ENCODE results near the gene SULT1C2. TPM values are rescaled to one million over a fixed set of nuclear protein-coding genes. Genes with fewer than 3 reads are reported as not detected.

SULT1C2 gene
- total and polyA plus RNA-seq, 2 of the 13 experiments (the other 11 are each of a cell fraction or from before 2014, with no cell fraction given): 4.0 to 6.2 TPM

- Histone ChIP-seq H3K4me1 (ENCODE audit: insufficient read depth, low read length) (peaks cover 30% of the 10 kb centered on the region), H3K4me3 (replicated peaks in 1 of 3; ENCODE audit: insufficient read depth in 1 of 3, low read depth in 2 of 3, low read length in 3 of 3) (no peak overlapping the region), H3K9me3 (ENCODE audit: low read length) (peaks cover 4% of the 10 kb centered on the region; the same call in 1 of the 2 replicates), H4K20me1 (ENCODE audit: insufficient read depth, low read length) (no peaks in the 10 kb centered on the region), H3K79me2 (ENCODE audit: insufficient read depth, low read length) (no peaks in the 10 kb centered on the region), H3K9ac (ENCODE audit: insufficient read depth, low read depth, low read length) (no peak overlapping the region), H3K27ac (ENCODE audit: extremely low read length, insufficient read depth, low read length) (no peak overlapping the region), H3K36me3 (replicated peaks in 1 of 2; ENCODE audit: control insufficient read depth in 1 of 2, insufficient read depth in 2 of 2, low read length in 2 of 2) (no peaks in the 10 kb centered on the region), H3K27me3 (ENCODE audit: control insufficient read depth in 1 of 2, insufficient read depth in 2 of 2, low read length in 2 of 2) (no peaks in the 10 kb centered on the region), H3K4me2 (ENCODE audit: low read depth, low read length) (peak overlapping the region; percentile 48; the same call in 1 of the 2 replicates), H2AFZ (ENCODE audit: low read length) (no peak overlapping the region)
- POLR2A ChIA-PET: interaction anchor here (1.5 kb wide), 1 partner anchor 132 kb away, joined by 3 read pairs; the partner anchor contains the start of gene GCC2
- TF ChIP-seq ZNF550 (CRISPR knock-in tag; IDR thresholded peaks at IDR 0.05; ENCODE audit: borderline replicate concordance) (no peak), SOX5 (CRISPR knock-in tag; IDR thresholded peaks at IDR 0.05; ENCODE audit: borderline replicate concordance) (no peak), ZNF296 (CRISPR knock-in tag; conservative IDR thresholded peaks at IDR 0.05) (no peak), ZNF816 (CRISPR knock-in tag; IDR thresholded peaks at IDR 0.05; ENCODE audit: borderline replicate concordance) (no peak), AHR (CRISPR knock-in tag; IDR thresholded peaks at IDR 0.05) (no peak), SCMH1 (CRISPR knock-in tag; IDR thresholded peaks at IDR 0.05; ENCODE audit: borderline replicate concordance) (no peak), ARNT (IDR thresholded peaks at IDR 0.05) (no peak), ZNF777 (CRISPR knock-in tag; IDR thresholded peaks at IDR 0.05) (no peak)
- TF ChIP-seq, protein P1, sequence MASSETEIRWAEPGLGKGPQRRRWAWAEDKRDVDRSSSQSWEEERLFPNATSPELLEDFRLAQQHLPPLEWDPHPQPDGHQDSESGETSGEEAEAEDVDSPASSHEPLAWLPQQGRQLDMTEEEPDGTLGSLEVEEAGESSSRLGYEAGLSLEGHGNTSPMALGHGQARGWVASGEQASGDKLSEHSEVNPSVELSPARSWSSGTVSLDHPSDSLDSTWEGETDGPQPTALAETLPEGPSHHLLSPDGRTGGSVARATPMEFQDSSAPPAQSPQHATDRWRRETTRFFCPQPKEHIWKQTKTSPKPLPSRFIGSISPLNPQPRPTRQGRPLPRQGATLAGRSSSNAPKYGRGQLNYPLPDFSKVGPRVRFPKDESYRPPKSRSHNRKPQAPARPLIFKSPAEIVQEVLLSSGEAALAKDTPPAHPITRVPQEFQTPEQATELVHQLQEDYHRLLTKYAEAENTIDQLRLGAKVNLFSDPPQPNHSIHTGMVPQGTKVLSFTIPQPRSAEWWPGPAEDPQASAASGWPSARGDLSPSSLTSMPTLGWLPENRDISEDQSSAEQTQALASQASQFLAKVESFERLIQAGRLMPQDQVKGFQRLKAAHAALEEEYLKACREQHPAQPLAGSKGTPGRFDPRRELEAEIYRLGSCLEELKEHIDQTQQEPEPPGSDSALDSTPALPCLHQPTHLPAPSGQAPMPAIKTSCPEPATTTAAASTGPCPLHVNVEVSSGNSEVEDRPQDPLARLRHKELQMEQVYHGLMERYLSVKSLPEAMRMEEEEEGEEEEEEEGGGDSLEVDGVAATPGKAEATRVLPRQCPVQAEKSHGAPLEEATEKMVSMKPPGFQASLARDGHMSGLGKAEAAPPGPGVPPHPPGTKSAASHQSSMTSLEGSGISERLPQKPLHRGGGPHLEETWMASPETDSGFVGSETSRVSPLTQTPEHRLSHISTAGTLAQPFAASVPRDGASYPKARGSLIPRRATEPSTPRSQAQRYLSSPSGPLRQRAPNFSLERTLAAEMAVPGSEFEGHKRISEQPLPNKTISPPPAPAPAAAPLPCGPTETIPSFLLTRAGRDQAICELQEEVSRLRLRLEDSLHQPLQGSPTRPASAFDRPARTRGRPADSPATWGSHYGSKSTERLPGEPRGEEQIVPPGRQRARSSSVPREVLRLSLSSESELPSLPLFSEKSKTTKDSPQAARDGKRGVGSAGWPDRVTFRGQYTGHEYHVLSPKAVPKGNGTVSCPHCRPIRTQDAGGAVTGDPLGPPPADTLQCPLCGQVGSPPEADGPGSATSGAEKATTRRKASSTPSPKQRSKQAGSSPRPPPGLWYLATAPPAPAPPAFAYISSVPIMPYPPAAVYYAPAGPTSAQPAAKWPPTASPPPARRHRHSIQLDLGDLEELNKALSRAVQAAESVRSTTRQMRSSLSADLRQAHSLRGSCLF (CRISPR knock-in tag; IDR thresholded peaks at IDR 0.05; ENCODE audit: borderline replicate concordance): no peak
- TF ChIP-seq, protein P2, sequence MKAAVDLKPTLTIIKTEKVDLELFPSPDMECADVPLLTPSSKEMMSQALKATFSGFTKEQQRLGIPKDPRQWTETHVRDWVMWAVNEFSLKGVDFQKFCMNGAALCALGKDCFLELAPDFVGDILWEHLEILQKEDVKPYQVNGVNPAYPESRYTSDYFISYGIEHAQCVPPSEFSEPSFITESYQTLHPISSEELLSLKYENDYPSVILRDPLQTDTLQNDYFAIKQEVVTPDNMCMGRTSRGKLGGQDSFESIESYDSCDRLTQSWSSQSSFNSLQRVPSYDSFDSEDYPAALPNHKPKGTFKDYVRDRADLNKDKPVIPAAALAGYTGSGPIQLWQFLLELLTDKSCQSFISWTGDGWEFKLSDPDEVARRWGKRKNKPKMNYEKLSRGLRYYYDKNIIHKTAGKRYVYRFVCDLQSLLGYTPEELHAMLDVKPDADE (CRISPR knock-in tag; IDR thresholded peaks at IDR 0.05): no peak
- ATAC-seq (peak; percentile 17; the same call in 2 of the 3 replicates), FAIRE-seq (no peak), DNase-seq (ENCODE audit: low spot score) (no peak)
- 81% methylated on average over 13 of the region's 13 CpGs for WGBS (ENCODE audit: low lambda C conversion rate)
- in situ Hi-C loops (cut with HindIII; ENCODE audit: extremely low pct_ligation_motif_present, low pct_unique_long_range_greater_than_20kb): no loop called here
- intact Hi-C loops (cut with micrococcal nuclease; ENCODE audit: unreplicated experiment): no loop called here
- CTCF ChIA-PET (ENCODE audit: low intra/inter-chr PET ratio, low total read pairs): no interaction called here
- no TSS peak for BruUV-seq (replicated peaks)
Observed at GRCh38 chr2:108316461-108317258, 28.0 kb downstream of the SULT1C2 start.
